ENCODE data around the gene RASAL1. TPM values are rescaled to one million over a fixed set of nuclear protein-coding genes. Genes with fewer than 3 reads are reported as not detected.

Gene RASAL1
- polyA plus RNA-seq, 1 of the 3 experiments (the other 2 are of a cell fraction) = not detected

- TF ChIP-seq, protein P1, sequence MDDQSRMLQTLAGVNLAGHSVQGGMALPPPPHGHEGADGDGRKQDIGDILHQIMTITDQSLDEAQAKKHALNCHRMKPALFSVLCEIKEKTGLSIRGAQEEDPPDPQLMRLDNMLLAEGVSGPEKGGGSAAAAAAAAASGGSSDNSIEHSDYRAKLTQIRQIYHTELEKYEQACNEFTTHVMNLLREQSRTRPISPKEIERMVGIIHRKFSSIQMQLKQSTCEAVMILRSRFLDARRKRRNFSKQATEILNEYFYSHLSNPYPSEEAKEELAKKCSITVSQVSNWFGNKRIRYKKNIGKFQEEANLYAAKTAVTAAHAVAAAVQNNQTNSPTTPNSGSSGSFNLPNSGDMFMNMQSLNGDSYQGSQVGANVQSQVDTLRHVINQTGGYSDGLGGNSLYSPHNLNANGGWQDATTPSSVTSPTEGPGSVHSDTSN (IDR thresholded peaks at IDR 0.05) = no peak
- TF ChIP-seq IRF3 (IDR thresholded peaks at IDR 0.05; ENCODE audit: low read depth, low read length) (no peak), CHD2 (IDR thresholded peaks at IDR 0.05; ENCODE audit: low read length, partially characterized antibody) (no peak), FOXM1 (IDR thresholded peaks at IDR 0.05; ENCODE audit: low read depth) (no peak), RAD21 (IDR thresholded peaks at IDR 0.05; ENCODE audit: low read length) (no peak), RCOR1 (IDR thresholded peaks at IDR 0.05; ENCODE audit: low read length) (no peak)
These were observed 21.8 kb upstream of the RASAL1 start (continued) for GRCh38 chr12:113157218-113157859.

- peaks cover 0 to 9% of the 10 kb centered on the region in 2 experiments; a peak in 1 of 4 replicates for H3K4me1 ChIP-seq (ENCODE audit: control insufficient read depth in 1 of 2, insufficient read depth in 2 of 2, low read depth in 1 of 2, low read length in 1 of 2)
- TF ChIP-seq FOXM1 (IDR thresholded peaks at IDR 0.05; ENCODE audit: low read depth) = no peak
- no peak for TF ChIP-seq GATA2 (CRISPR knock-in tag; IDR thresholded peaks at IDR 0.05)
- no peak for TF ChIP-seq YY1 (IDR thresholded peaks at IDR 0.05; ENCODE audit: low read depth)
- CTCF ChIA-PET = interaction anchor here (0.8 to 7.6 kb wide), 5 partner anchors 18 to 107 kb away, joined by 3 to 49 read pairs (median 9); partner anchors contain the start of genes DTX1 and RASAL1
These were observed 20.1 kb upstream of the RASAL1 start for GRCh38 chr12:113155646-113156045.

DNA sequence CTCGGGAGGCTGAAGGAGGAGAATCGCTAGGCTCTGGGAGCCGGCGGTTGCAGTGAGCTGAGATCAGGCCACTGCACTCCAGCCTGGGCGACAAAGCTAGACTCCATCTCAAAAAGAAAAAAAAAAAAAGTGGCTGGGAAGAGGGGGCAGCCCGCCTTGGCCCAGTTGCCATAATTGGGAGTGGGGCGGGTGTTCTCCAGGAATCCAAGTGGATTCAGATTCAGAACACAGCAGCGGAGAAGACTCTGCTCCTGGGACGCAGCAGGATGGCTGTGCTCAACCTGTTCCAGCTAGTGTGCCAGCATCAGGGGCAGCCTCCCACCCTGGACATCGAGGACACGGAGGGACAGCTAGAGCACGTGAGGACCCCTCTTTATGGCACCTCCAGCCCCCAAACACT is 19.5 kb upstream of the RASAL1 start:
- no peak overlapping the region for H3K4me3 ChIP-seq (ENCODE audit: low read depth in 2 of 2, low read length in 1 of 2)
- no peaks in the 10 kb centered on the region for H3K79me2 ChIP-seq (ENCODE audit: insufficient read depth)
- TF ChIP-seq TCF12 (IDR thresholded peaks at IDR 0.05) = no peak
- TF ChIP-seq RFX5 (IDR thresholded peaks at IDR 0.05; ENCODE audit: low read length) = no peak
- no peak for TF ChIP-seq IRF3 (IDR thresholded peaks at IDR 0.05; ENCODE audit: low read depth, low read length)
- no peak for TF ChIP-seq MXI1 (IDR thresholded peaks at IDR 0.05; ENCODE audit: low read depth, low read length)
- TF ChIP-seq NFIC (IDR thresholded peaks at IDR 0.05; ENCODE audit: borderline replicate concordance) = no peak
- no peak for TF ChIP-seq FOXJ3 (CRISPR knock-in tag; IDR thresholded peaks at IDR 0.05)
- TF ChIP-seq YY1 (IDR thresholded peaks at IDR 0.05; ENCODE audit: low read depth) = no peak
- TF ChIP-seq EP300 (IDR thresholded peaks at IDR 0.05; ENCODE audit: borderline replicate concordance in 1 of 2, low read depth in 1 of 2, low read length in 1 of 2) = no peak
- TF ChIP-seq CHD2 (IDR thresholded peaks at IDR 0.05; ENCODE audit: low read length, partially characterized antibody) = no peak
- TF ChIP-seq POLR2AphosphoS5 (IDR thresholded peaks at IDR 0.05; ENCODE audit: low read depth, low read length) = no peak
- H3K9ac ChIP-seq = no peak overlapping the region
- peaks cover 24% of the 10 kb centered on the region for H3K27me3 ChIP-seq (ENCODE audit: insufficient read depth)
- ChIA-PET POLR2A (no interaction called here), CTCF (interaction anchor here (0.8 to 7.6 kb wide), 6 partner anchors 19 to 106 kb away, joined by 3 to 49 read pairs (median 20); partner anchors contain the start of genes DTX1 and RASAL1)
- no peaks in the 10 kb centered on the region for H3K9me2 ChIP-seq
- no peaks in the 10 kb centered on the region for H3K9me3 ChIP-seq
- no peak for DNase-seq
- WGBS (ENCODE audit: low lambda C conversion rate) = 79% methylated on average over 9 of the region's 12 CpGs
- H3K4me1 ChIP-seq (ENCODE audit: control insufficient read depth in 1 of 2, insufficient read depth in 2 of 2, low read depth in 1 of 2, low read length in 1 of 2) = peaks cover 0 to 5% of the 10 kb centered on the region in 2 experiments; a peak in 1 of 4 replicates
- no peak overlapping the region for H3K4me2 ChIP-seq
- no peak overlapping the region for H2AFZ ChIP-seq (ENCODE audit: low read depth)
- peaks cover 13% of the 10 kb centered on the region for H3F3A ChIP-seq (replicated peaks; ENCODE audit: insufficient read depth)
- no peak overlapping the region for H3K27ac ChIP-seq (ENCODE audit: low read depth in 2 of 2, low read length in 1 of 2)
- no peaks in the 10 kb centered on the region for H4K20me1 ChIP-seq (ENCODE audit: insufficient read depth)
- peaks cover 5 to 24% of the 10 kb centered on the region in 2 experiments for H3K36me3 ChIP-seq (replicated peaks in 1 of 2; ENCODE audit: control insufficient read depth in 1 of 2, insufficient read depth in 2 of 2, low read length in 1 of 2)

More at GRCh38 chr12:113155646-113156045, 20.1 kb upstream of the RASAL1 start:
- no peaks in the 10 kb centered on the region for H4K20me1 ChIP-seq (ENCODE audit: insufficient read depth)
- WGBS (ENCODE audit: low lambda C conversion rate) = 94% methylated on average over 7 of the region's 7 CpGs
- H3K79me2 ChIP-seq (ENCODE audit: insufficient read depth) = no peaks in the 10 kb centered on the region
- peaks cover 5 to 30% of the 10 kb centered on the region in 2 experiments for H3K36me3 ChIP-seq (replicated peaks in 1 of 2; ENCODE audit: control insufficient read depth in 1 of 2, insufficient read depth in 2 of 2, low read length in 1 of 2)
- no peak for DNase-seq
- no peak overlapping the region for H3K4me3 ChIP-seq (ENCODE audit: low read depth in 2 of 2, low read length in 1 of 2)
- H3F3A ChIP-seq (replicated peaks; ENCODE audit: insufficient read depth) = peaks cover 13% of the 10 kb centered on the region
- H2AFZ ChIP-seq (ENCODE audit: low read depth) = no peak overlapping the region
- no peak overlapping the region for H3K27ac ChIP-seq (ENCODE audit: low read depth in 2 of 2, low read length in 1 of 2)
- POLR2A ChIA-PET = interaction anchor here (0.7 kb wide), 1 partner anchor 46 kb away, joined by 3 read pairs; no protein-coding TSS in a partner anchor
- no peaks in the 10 kb centered on the region for H3K9me3 ChIP-seq
- H3K9me2 ChIP-seq = no peaks in the 10 kb centered on the region
- no peak overlapping the region for H3K9ac ChIP-seq
- peaks cover 24% of the 10 kb centered on the region for H3K27me3 ChIP-seq (ENCODE audit: insufficient read depth)
- no peak overlapping the region for H3K4me2 ChIP-seq
